ENCODE results near the gene PTPRS. TPM values are rescaled to one million over a fixed set of nuclear protein-coding genes. Genes with fewer than 3 reads are reported as not detected.

PTPRS gene
- polyA plus RNA-seq, 1 experiment: 40.1 TPM

GRCh38 chr19:5323475-5323811 is 17.2 kb downstream of the PTPRS start:
- no peak for TF ChIP-seq CTCF (IDR thresholded peaks at IDR 0.05; ENCODE audit: insufficient read depth, low read depth, low read length)
- H3K36me3 ChIP-seq (ENCODE audit: control insufficient read depth, insufficient read depth, low read length): no peaks in the 10 kb centered on the region
- peaks cover 1% of the 10 kb centered on the region for H3K27me3 ChIP-seq (ENCODE audit: control insufficient read depth, insufficient read depth, low read length)
- ChIA-PET POLR2A (no interaction called here), CTCF (interaction anchor here (0.6 kb wide), 1 partner anchor 525 kb away, joined by 3 read pairs; no protein-coding TSS in a partner anchor)
- no peak overlapping the region for H3K4me3 ChIP-seq (ENCODE audit: low read depth, low read length)
- DNase-seq (ENCODE audit: low read depth): no peak

- POLR2A ChIA-PET: no interaction called here
Observed at GRCh38 chr19:5321851-5322681, 18.5 kb downstream of the PTPRS start.

GRCh38 chr19:5321066-5321642 is 19.5 kb downstream of the PTPRS start:
- CTCF ChIA-PET: no interaction called here
- POLR2A ChIA-PET: no interaction called here
- Histone ChIP-seq H3K36me3 (ENCODE audit: control insufficient read depth, insufficient read depth, low read length) (no peaks in the 10 kb centered on the region), H3K27me3 (ENCODE audit: control insufficient read depth, insufficient read depth, low read length) (no peaks in the 10 kb centered on the region; the same call in none of the 2 replicates), H3K4me3 (ENCODE audit: low read depth, low read length) (no peak overlapping the region)
- DNase-seq (ENCODE audit: low read depth): no peak
- no peak for TF ChIP-seq CTCF (IDR thresholded peaks at IDR 0.05; ENCODE audit: insufficient read depth, low read depth, low read length)

More at GRCh38 chr19:5321851-5322681, 18.5 kb downstream of the PTPRS start:
- peak; percentile 7; the same call in 1 of the 2 replicates for TF ChIP-seq CTCF (IDR thresholded peaks at IDR 0.05; ENCODE audit: insufficient read depth, low read depth, low read length)
- Histone ChIP-seq H3K36me3 (ENCODE audit: control insufficient read depth, insufficient read depth, low read length) (no peaks in the 10 kb centered on the region), H3K27me3 (ENCODE audit: control insufficient read depth, insufficient read depth, low read length) (no peaks in the 10 kb centered on the region; the same call in none of the 2 replicates), H3K4me3 (ENCODE audit: low read depth, low read length) (no peak overlapping the region)
- CTCF ChIA-PET: no interaction called here
- no peak for DNase-seq (ENCODE audit: low read depth)

GRCh38 chr19:5319516-5319915 is 21.1 kb downstream of the PTPRS start:
- H3K27me3 ChIP-seq (ENCODE audit: control insufficient read depth, insufficient read depth, low read length): no peaks in the 10 kb centered on the region; the same call in 1 of the 2 replicates
- TF ChIP-seq CTCF (IDR thresholded peaks at IDR 0.05; ENCODE audit: insufficient read depth, low read depth, low read length): no peak
- POLR2A ChIA-PET: no interaction called here
- CTCF ChIA-PET: no interaction called here
- H3K36me3 ChIP-seq (ENCODE audit: control insufficient read depth, insufficient read depth, low read length): no peaks in the 10 kb centered on the region
- no peak overlapping the region for H3K4me3 ChIP-seq (ENCODE audit: low read depth, low read length)
- no peak for DNase-seq (ENCODE audit: low read depth)

GRCh38 chr19:5318306-5318705 is 22.3 kb downstream of the PTPRS start:
- ChIA-PET CTCF (interaction anchor here (0.6 to 0.8 kb wide), 3 partner anchors 50 to 209 kb away, joined by 3 read pairs; no protein-coding TSS in a partner anchor), POLR2A (no interaction called here)
- no peak for TF ChIP-seq CTCF (IDR thresholded peaks at IDR 0.05; ENCODE audit: insufficient read depth, low read depth, low read length)
- H3K36me3 ChIP-seq (ENCODE audit: control insufficient read depth, insufficient read depth, low read length): no peaks in the 10 kb centered on the region
- no peak overlapping the region for H3K4me3 ChIP-seq (ENCODE audit: low read depth, low read length)
- H3K27me3 ChIP-seq (ENCODE audit: control insufficient read depth, insufficient read depth, low read length): no peaks in the 10 kb centered on the region; the same call in 1 of the 2 replicates
- DNase-seq (ENCODE audit: low read depth): no peak

All from BJ (cell line).